Right cardiac atrium (tissue), 5 donors: Measurements from ENCODE around the gene RELCH. TPM values are rescaled to one million over a fixed set of nuclear protein-coding genes. Genes with fewer than 3 reads are reported as not detected.
A peak's percentile ranks its signal among the peaks of the same experiment; 100 is the strongest.

ENCODE experiments used
- ATAC-seq, 2 donors: fragments of 200-7000 bp; cut with Tn5 transposase; one replicate each; pipeline versions ENCODE4 v1.8.0 to v1.9.1; 2020; ENCODE audit warnings: moderate library complexity in 2 of 2, mild to moderate bottlenecking in 1 of 2
- DNase-seq, 3 donors: peaks; one replicate each; pipeline ENCODE4 v3.0.0-alpha.2; 2020
- H3K27ac ChIP-seq: one replicate; pipeline ENCODE4 v1.5.1; 2013; ENCODE audit warnings: mild to moderate bottlenecking, low read length, control low read depth, moderate library complexity
- H3K27me3 ChIP-seq: one replicate; pipeline ENCODE4 v1.6.1; 2013; ENCODE audit not compliant: control insufficient read depth, insufficient read depth
- H3K4me1 ChIP-seq: one replicate; pipeline ENCODE4 v1.6.1; 2013; ENCODE audit warnings: low read length; ENCODE audit not compliant: control insufficient read depth, insufficient read depth
- H3K4me3 ChIP-seq: one replicate; pipeline ENCODE4 v1.5.1; 2013; ENCODE audit warnings: low read length, control low read depth
- H3K9me3 ChIP-seq: one replicate; pipeline ENCODE4 v1.6.1; 2013; ENCODE audit warnings: low read length; ENCODE audit not compliant: control insufficient read depth
- WGBS: extraction: QIAGEN DNeasy Blood & Tissue Kit; methylation state at CpG from one replicate; pipeline ENCODE4 v1.1.7; 2013; 5-methylcytosine and 5-hydroxymethylcytosine counted together
- intact Hi-C, 4 donors: fragments of 100-400 bp; cut with DNase I; formaldehyde crosslinking; loops; one replicate each; pipeline versions ENCODE4 v1.11.0 to v1.14.0; 2022 to 2023
- polyA plus RNA-seq: library from polyadenylated mRNA; stranded (reverse); fragments of 200-250 nt; gene quantifications from one replicate; pipeline ENCODE4 v1.2.3, GENCODE V29; 2013
- total RNA-seq, 4 donors: library from RNA; stranded (reverse); fragmentation: NEBNext Ultra II Directional; extraction: Animal tissue kit (Norgen Biotek cat#: 25700); gene quantifications; one replicate each; pipeline ENCODE4 v1.2.1, GENCODE V29; 2021
- donor health status: healthy with polysubstance abuse.
- donor health status: DM: no; HTN: yes; CAD: no.
- donor health status: DM: no; HTN: no; CAD: no.
- donor health status: DM: no; HTN: yes; CAD: no; lungs with severe emphysema.
- donor health status: DM: yes; HTN: yes; CAD: no.

RELCH gene
- total and polyA plus RNA-seq, 5 donors, result 6.9 to 22.7 (median 16.8) TPM

- DNase-seq (peak; percentile 52 to 83 (median 71)), ATAC-seq (no peak)
These were observed 62.5 kb downstream of the RELCH start for GRCh38 chr18:62249478-62250097.

DNA sequence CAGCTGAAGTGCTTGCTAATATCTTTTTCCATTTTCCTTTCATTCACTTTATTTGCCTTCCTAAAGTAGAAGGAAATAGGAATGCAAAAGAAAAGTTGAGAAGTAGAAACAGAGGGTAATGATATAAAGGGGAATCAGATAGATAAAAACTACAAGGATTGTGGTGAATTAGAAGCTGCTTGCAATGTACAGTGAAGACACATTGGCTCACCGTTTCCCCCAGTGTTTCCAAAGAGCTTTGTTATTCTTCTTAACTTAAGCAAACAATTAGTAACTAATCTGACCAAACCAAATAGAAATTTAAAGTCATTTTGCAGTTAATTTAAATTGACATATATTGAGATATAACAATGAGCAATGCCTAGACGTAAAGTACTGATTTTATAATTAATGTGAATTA is 63.4 kb downstream of the RELCH start:
- no peak overlapping the region for H3K27ac ChIP-seq
- ATAC-seq (no peak), DNase-seq (no peak)
- no peak overlapping the region for H3K4me3 ChIP-seq
- no peaks in the 10 kb centered on the region for H3K27me3 ChIP-seq
- no peaks in the 10 kb centered on the region for H3K9me3 ChIP-seq
- 84% methylated on average over 2 of the region's 2 CpGs for WGBS
- no peaks in the 10 kb centered on the region for H3K4me1 ChIP-seq
- intact Hi-C loops, result loop anchor here in 1 of 4 donors (5.0 kb wide), 1 partner anchor 73 kb away; no protein-coding TSS in a partner anchor

More at GRCh38 chr18:62249478-62250097, 62.5 kb downstream of the RELCH start:
- no peak overlapping the region for H3K4me3 ChIP-seq
- no peaks in the 10 kb centered on the region for H3K4me1 ChIP-seq
- 71% methylated on average over 3 of the region's 3 CpGs for WGBS
- no peak overlapping the region for H3K27ac ChIP-seq
- H3K9me3 ChIP-seq, result no peaks in the 10 kb centered on the region
- H3K27me3 ChIP-seq, result no peaks in the 10 kb centered on the region
- intact Hi-C loops, result loop anchor here (5.0 to 10.0 kb wide), 3 partner anchors 62 to 72 kb away; partner anchors contain the start of genes PIGN (in 3 of the 4) and RELCH (in 3 of the 4)

- Histone ChIP-seq H3K27ac (no peak overlapping the region), H3K27me3 (no peaks in the 10 kb centered on the region), H3K4me1 (no peaks in the 10 kb centered on the region), H3K9me3 (no peaks in the 10 kb centered on the region), H3K4me3 (no peak overlapping the region)
- DNase-seq (no peak), ATAC-seq (no peak)
- intact Hi-C loops, result no loop called here
These were observed 71.0 kb downstream of the RELCH start for GRCh38 chr18:62258093-62258492.

DNA sequence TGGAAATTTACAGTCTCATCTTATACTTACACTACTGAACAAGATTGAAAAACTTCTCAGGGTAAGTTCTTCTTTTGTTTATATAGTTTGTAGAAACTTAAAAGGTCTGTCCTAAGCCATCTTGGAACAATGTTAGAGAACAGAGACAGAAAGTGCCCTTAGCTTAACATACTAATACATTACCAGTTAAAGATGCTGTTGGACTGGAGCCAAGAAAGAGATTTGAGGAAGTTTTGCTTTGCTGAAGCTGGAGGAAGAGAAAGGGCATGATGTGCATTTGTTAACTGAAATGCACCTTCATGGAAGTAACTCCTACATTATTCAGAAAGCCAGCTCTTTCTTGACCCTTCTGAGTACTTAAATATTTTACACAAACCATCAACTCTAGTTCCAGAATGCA is 71.6 kb downstream of the RELCH start:
- DNase-seq (no peak), ATAC-seq (no peak)
- intact Hi-C loops, result no loop called here

GRCh38 chr18:62262061-62262460 is 75.0 kb downstream of the RELCH start:
- 48% methylated on average over 2 of the region's 2 CpGs for WGBS
- Histone ChIP-seq H3K27me3 (no peaks in the 10 kb centered on the region), H3K9me3 (no peaks in the 10 kb centered on the region), H3K27ac (no peak overlapping the region), H3K4me1 (no peaks in the 10 kb centered on the region), H3K4me3 (no peak overlapping the region)
- intact Hi-C loops, result no loop called here
- ATAC-seq (no peak), DNase-seq (no peak)

More for the DNA sequence above, 71.6 kb downstream of the RELCH start:
- Histone ChIP-seq H3K9me3 (no peaks in the 10 kb centered on the region), H3K4me1 (no peaks in the 10 kb centered on the region), H3K27me3 (no peaks in the 10 kb centered on the region), H3K27ac (no peak overlapping the region), H3K4me3 (no peak overlapping the region)

DNA sequence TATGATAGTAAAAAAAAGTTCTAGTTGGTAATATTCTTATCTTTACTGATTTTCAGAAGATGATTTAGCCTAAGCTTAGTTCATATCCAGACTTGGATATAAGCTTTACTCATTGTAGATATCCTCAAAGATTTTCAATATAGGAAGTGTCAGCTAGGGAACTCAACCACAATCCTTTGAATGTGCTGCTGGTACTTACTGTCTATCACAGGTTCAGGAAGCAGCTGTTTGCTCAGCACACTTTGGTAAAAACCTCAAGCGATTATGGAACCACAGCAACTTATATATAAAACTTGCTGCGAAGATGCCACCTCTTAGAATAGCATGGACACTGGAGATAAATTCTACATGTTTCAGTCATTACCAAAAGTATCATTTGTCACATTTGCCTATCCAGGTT is 77.9 kb downstream of the RELCH start:
- WGBS, result 85% methylated on average over 2 of the region's 2 CpGs
- ATAC-seq, result no peak

DNA sequence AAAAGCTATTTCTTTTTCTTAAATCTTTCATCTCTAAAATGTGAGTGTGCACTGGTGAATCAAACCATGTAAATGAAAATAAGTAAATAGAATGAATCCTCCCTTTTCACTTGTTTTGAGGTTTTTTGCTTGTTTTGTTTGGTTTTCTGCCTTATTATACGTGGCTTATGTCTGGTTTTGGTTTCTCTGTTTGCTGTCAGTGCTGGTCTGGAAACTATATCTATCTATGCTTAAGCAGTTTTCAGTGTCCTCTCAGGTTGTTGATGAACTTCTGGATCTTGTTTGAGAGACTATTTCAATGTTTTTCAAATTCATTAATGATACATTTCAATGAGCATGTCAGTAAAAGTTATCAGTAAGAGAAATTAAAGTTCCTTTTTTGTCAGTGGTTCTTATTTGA is 90.0 kb downstream of the RELCH start:
- Histone ChIP-seq H3K27me3 (no peaks in the 10 kb centered on the region), H3K9me3 (no peaks in the 10 kb centered on the region), H3K4me3 (no peak overlapping the region), H3K4me1 (no peaks in the 10 kb centered on the region), H3K27ac (no peak overlapping the region)
- no peak for ATAC-seq
- intact Hi-C loops, result no loop called here
- 92% methylated on average over 1 of the region's 1 CpG for WGBS
- no peak for DNase-seq

More for the DNA sequence above, 77.9 kb downstream of the RELCH start:
- no peak for DNase-seq
- Histone ChIP-seq H3K9me3 (no peaks in the 10 kb centered on the region), H3K27me3 (no peaks in the 10 kb centered on the region), H3K4me3 (no peak overlapping the region), H3K27ac (no peak overlapping the region), H3K4me1 (no peaks in the 10 kb centered on the region)
- intact Hi-C loops, result no loop called here

GRCh38 chr18:62279561-62279960 is 92.5 kb downstream of the RELCH start:
- H3K4me3 ChIP-seq, result no peak overlapping the region
- DNase-seq (peak in 1 of 3 donors; percentile 9), ATAC-seq (no peak)
- WGBS, result 92% methylated on average over 5 of the region's 5 CpGs
- peaks cover 3% of the 10 kb centered on the region for H3K4me1 ChIP-seq
- no peak overlapping the region for H3K27ac ChIP-seq
- no peaks in the 10 kb centered on the region for H3K27me3 ChIP-seq
- no peaks in the 10 kb centered on the region for H3K9me3 ChIP-seq
- intact Hi-C loops, result no loop called here

- Histone ChIP-seq H3K27ac (no peak overlapping the region), H3K4me1 (peaks cover 4% of the 10 kb centered on the region), H3K4me3 (no peak overlapping the region), H3K27me3 (no peaks in the 10 kb centered on the region), H3K9me3 (no peaks in the 10 kb centered on the region)
- intact Hi-C loops, result no loop called here
- WGBS, result 98% methylated on average over 6 of the region's 6 CpGs
- ATAC-seq, result no peak
- DNase-seq, result peak in 1 of 3 donors; percentile 16
These were observed 93.0 kb downstream of the RELCH start for GRCh38 chr18:62280058-62280457.

DNA sequence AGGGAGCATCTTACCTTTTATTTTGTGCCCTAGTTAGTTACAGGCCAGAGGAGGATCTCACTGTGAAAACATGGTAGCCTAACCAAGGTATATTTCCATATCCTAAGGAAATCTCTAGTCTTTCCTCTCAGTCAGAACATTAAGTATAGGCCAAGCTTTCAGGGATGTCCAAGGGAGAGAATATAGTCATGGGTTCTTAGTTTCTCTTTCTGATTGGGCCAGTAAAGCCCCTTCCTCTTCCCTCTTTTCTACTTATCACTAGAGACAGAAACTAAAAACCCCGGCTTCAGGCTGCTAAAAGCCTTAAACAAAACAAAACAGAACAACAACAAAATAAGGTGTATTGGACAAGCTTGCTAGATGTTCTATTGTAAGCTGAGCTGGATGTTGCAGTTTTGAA is 93.7 kb downstream of the RELCH start:
- Histone ChIP-seq H3K4me3 (no peak overlapping the region), H3K27me3 (no peaks in the 10 kb centered on the region), H3K27ac (no peak overlapping the region), H3K4me1 (peaks cover 4% of the 10 kb centered on the region), H3K9me3 (no peaks in the 10 kb centered on the region)
- no peak for ATAC-seq
- WGBS, result 61% methylated on average over 1 of the region's 1 CpG
- intact Hi-C loops, result no loop called here
- DNase-seq, result no peak

GRCh38 chr18:62281684-62282083 is 94.6 kb downstream of the RELCH start:
- ATAC-seq, result no peak
- no peaks in the 10 kb centered on the region for H3K27me3 ChIP-seq
- H3K4me1 ChIP-seq, result peaks cover 4% of the 10 kb centered on the region
- intact Hi-C loops, result no loop called here
- DNase-seq, result no peak
- no peaks in the 10 kb centered on the region for H3K9me3 ChIP-seq
- WGBS, result 74% methylated on average over 1 of the region's 1 CpG
- no peak overlapping the region for H3K27ac ChIP-seq
- H3K4me3 ChIP-seq, result no peak overlapping the region

GRCh38 chr18:62282188-62282629 is 95.2 kb downstream of the RELCH start:
- DNase-seq (no peak), ATAC-seq (no peak)
- intact Hi-C loops, result no loop called here
- Histone ChIP-seq H3K9me3 (no peaks in the 10 kb centered on the region), H3K27ac (no peak overlapping the region), H3K27me3 (no peaks in the 10 kb centered on the region), H3K4me1 (peaks cover 4% of the 10 kb centered on the region), H3K4me3 (no peak overlapping the region)
- 66% methylated on average over 2 of the region's 2 CpGs for WGBS
